ENCODE data around the gene PIP4K2B.

Gene PIP4K2B

GRCh38 chr17:38777641-38778250 lies 21.6 kb downstream of the PIP4K2B start:
- Histone ChIP-seq H3K27me3 (ENCODE audit: insufficient read depth, low read length) (no peaks in the 10 kb centered on the region), H4K12ac (ENCODE audit: low read depth, low read length) (no peak overlapping the region), H3K4me3 (ENCODE audit: low read depth, low read length) (no peak overlapping the region), H3K4me2 (ENCODE audit: low read length) (no peak overlapping the region), H3K9ac (ENCODE audit: low read length) (no peak overlapping the region), H3K23ac (ENCODE audit: low read length) (no peak overlapping the region), H2BK5ac (ENCODE audit: low read depth, low read length, poor library complexity) (no peak overlapping the region), H3K79me1 (ENCODE audit: low read length) (no peaks in the 10 kb centered on the region), H3K36me3 (ENCODE audit: control insufficient read depth in 1 of 2, insufficient read depth in 2 of 2, low read length in 2 of 2) (peaks cover 67 to 79% of the 10 kb centered on the region in 2 experiments), H3K18ac (ENCODE audit: low read length) (no peak overlapping the region), H2AFZ (ENCODE audit: insufficient read depth, low read length, poor library complexity) (no peak overlapping the region), H3K14ac (ENCODE audit: low read length) (no peak overlapping the region), H3K4me1 (ENCODE audit: control insufficient read depth in 1 of 2, insufficient read depth in 2 of 2, low read length in 2 of 2) (no peaks in the 10 kb centered on the region), H2BK12ac (ENCODE audit: low read length) (no peak overlapping the region), H2BK120ac (ENCODE audit: insufficient read depth, low read length, poor library complexity) (no peak overlapping the region), H3K4ac (ENCODE audit: low read depth, low read length) (no peak overlapping the region), H4K91ac (ENCODE audit: low read depth, low read length) (no peak overlapping the region), H2AK5ac (ENCODE audit: low read length) (no peak overlapping the region), H3K27ac (ENCODE audit: low read depth, low read length) (no peak overlapping the region), H4K8ac (ENCODE audit: low read depth, low read length) (no peak overlapping the region), H3K9me3 (ENCODE audit: insufficient read depth, low read depth, low read length) (no peaks in the 10 kb centered on the region), H3K79me2 (ENCODE audit: control insufficient read depth, insufficient read depth, low read length, poor library complexity) (no peaks in the 10 kb centered on the region)
- WGBS (ENCODE audit: extremely low coverage, insufficient coverage, insufficient read length): no CpG with 5 or more reads among the region's 7 CpGs
- no peak for DNase-seq

- Histone ChIP-seq H3K4me2 (ENCODE audit: low read length) (no peak overlapping the region), H3K36me3 (ENCODE audit: control insufficient read depth in 1 of 2, insufficient read depth in 2 of 2, low read length in 2 of 2) (peaks cover 55 to 65% of the 10 kb centered on the region in 2 experiments), H3K79me1 (ENCODE audit: low read length) (no peaks in the 10 kb centered on the region), H3K9ac (ENCODE audit: low read length) (no peak overlapping the region), H3K23ac (ENCODE audit: low read length) (no peak overlapping the region), H3K9me3 (ENCODE audit: insufficient read depth, low read depth, low read length) (peaks cover 4% of the 10 kb centered on the region), H2AFZ (ENCODE audit: insufficient read depth, low read length, poor library complexity) (no peak overlapping the region), H2BK12ac (ENCODE audit: low read length) (no peak overlapping the region), H2BK5ac (ENCODE audit: low read depth, low read length, poor library complexity) (no peak overlapping the region), H3K4me1 (ENCODE audit: control insufficient read depth in 1 of 2, insufficient read depth in 2 of 2, low read length in 2 of 2) (no peaks in the 10 kb centered on the region), H3K27ac (ENCODE audit: low read depth, low read length) (no peak overlapping the region), H4K12ac (ENCODE audit: low read depth, low read length) (no peak overlapping the region), H3K14ac (ENCODE audit: low read length) (no peak overlapping the region), H3K4me3 (ENCODE audit: low read depth, low read length) (no peak overlapping the region), H3K27me3 (ENCODE audit: insufficient read depth, low read length) (no peaks in the 10 kb centered on the region), H4K91ac (ENCODE audit: low read depth, low read length) (no peak overlapping the region), H3K18ac (ENCODE audit: low read length) (no peak overlapping the region), H4K8ac (ENCODE audit: low read depth, low read length) (no peak overlapping the region), H2AK5ac (ENCODE audit: low read length) (no peak overlapping the region), H3K4ac (ENCODE audit: low read depth, low read length) (no peak overlapping the region), H2BK120ac (ENCODE audit: insufficient read depth, low read length, poor library complexity) (no peak overlapping the region), H3K79me2 (ENCODE audit: control insufficient read depth, insufficient read depth, low read length, poor library complexity) (no peaks in the 10 kb centered on the region)
- no peak for DNase-seq
Observed at GRCh38 chr17:38773258-38773657, 26.1 kb downstream of the PIP4K2B start.

GRCh38 chr17:38768417-38768816 lies 30.9 kb downstream of the PIP4K2B start:
- no peak overlapping the region for H3K4me2 ChIP-seq (ENCODE audit: low read length)
- H2AK5ac ChIP-seq (ENCODE audit: low read length): no peak overlapping the region
- H3K14ac ChIP-seq (ENCODE audit: low read length): no peak overlapping the region
- peaks cover 54 to 72% of the 10 kb centered on the region in 2 experiments for H3K36me3 ChIP-seq (ENCODE audit: control insufficient read depth in 1 of 2, insufficient read depth in 2 of 2, low read length in 2 of 2)
- H2BK5ac ChIP-seq (ENCODE audit: low read depth, low read length, poor library complexity): no peak overlapping the region
- DNase-seq: no peak
- no peak overlapping the region for H3K9ac ChIP-seq (ENCODE audit: low read length)
- peaks cover 0 to 2% of the 10 kb centered on the region in 2 experiments for H3K4me1 ChIP-seq (ENCODE audit: control insufficient read depth in 1 of 2, insufficient read depth in 2 of 2, low read length in 2 of 2)
- H3K9me3 ChIP-seq (ENCODE audit: insufficient read depth, low read depth, low read length): peaks cover 4% of the 10 kb centered on the region
- H4K91ac ChIP-seq (ENCODE audit: low read depth, low read length): no peak overlapping the region
- no peak overlapping the region for H3K18ac ChIP-seq (ENCODE audit: low read length)
- no peak overlapping the region for H4K12ac ChIP-seq (ENCODE audit: low read depth, low read length)
- no CpG with 5 or more reads among the region's 6 CpGs for WGBS (ENCODE audit: extremely low coverage, insufficient coverage, insufficient read length)
- H3K4me3 ChIP-seq (ENCODE audit: low read depth, low read length): no peak overlapping the region
- no peak overlapping the region for H2AFZ ChIP-seq (ENCODE audit: insufficient read depth, low read length, poor library complexity)
- H2BK12ac ChIP-seq (ENCODE audit: low read length): no peak overlapping the region
- H3K27me3 ChIP-seq (ENCODE audit: insufficient read depth, low read length): no peaks in the 10 kb centered on the region
- H2BK120ac ChIP-seq (ENCODE audit: insufficient read depth, low read length, poor library complexity): no peak overlapping the region
- H3K27ac ChIP-seq (ENCODE audit: low read depth, low read length): no peak overlapping the region
- no peak overlapping the region for H4K8ac ChIP-seq (ENCODE audit: low read depth, low read length)
- H3K79me2 ChIP-seq (ENCODE audit: control insufficient read depth, insufficient read depth, low read length, poor library complexity): no peaks in the 10 kb centered on the region
- H3K23ac ChIP-seq (ENCODE audit: low read length): no peak overlapping the region
- H3K4ac ChIP-seq (ENCODE audit: low read depth, low read length): no peak overlapping the region
- no peaks in the 10 kb centered on the region for H3K79me1 ChIP-seq (ENCODE audit: low read length)

- Histone ChIP-seq H2AFZ (ENCODE audit: insufficient read depth, low read length, poor library complexity) (no peak overlapping the region), H3K9ac (ENCODE audit: low read length) (no peak overlapping the region), H4K12ac (ENCODE audit: low read depth, low read length) (no peak overlapping the region), H2BK120ac (ENCODE audit: insufficient read depth, low read length, poor library complexity) (no peak overlapping the region), H3K4ac (ENCODE audit: low read depth, low read length) (no peak overlapping the region), H2BK5ac (ENCODE audit: low read depth, low read length, poor library complexity) (no peak overlapping the region), H3K4me3 (ENCODE audit: low read depth, low read length) (no peak overlapping the region), H3K79me2 (ENCODE audit: control insufficient read depth, insufficient read depth, low read length, poor library complexity) (no peaks in the 10 kb centered on the region), H2BK12ac (ENCODE audit: low read length) (no peak overlapping the region), H3K27me3 (ENCODE audit: insufficient read depth, low read length) (no peaks in the 10 kb centered on the region), H4K8ac (ENCODE audit: low read depth, low read length) (no peak overlapping the region), H3K9me3 (ENCODE audit: insufficient read depth, low read depth, low read length) (peaks cover 4% of the 10 kb centered on the region), H3K18ac (ENCODE audit: low read length) (no peak overlapping the region), H2AK5ac (ENCODE audit: low read length) (no peak overlapping the region), H3K27ac (ENCODE audit: low read depth, low read length) (no peak overlapping the region), H3K23ac (ENCODE audit: low read length) (no peak overlapping the region), H4K91ac (ENCODE audit: low read depth, low read length) (no peak overlapping the region), H3K14ac (ENCODE audit: low read length) (no peak overlapping the region), H3K79me1 (ENCODE audit: low read length) (no peaks in the 10 kb centered on the region), H3K4me2 (ENCODE audit: low read length) (no peak overlapping the region), H3K36me3 (ENCODE audit: control insufficient read depth in 1 of 2, insufficient read depth in 2 of 2, low read length in 2 of 2) (peaks cover 61 to 80% of the 10 kb centered on the region in 2 experiments), H3K4me1 (ENCODE audit: control insufficient read depth in 1 of 2, insufficient read depth in 2 of 2, low read length in 2 of 2) (peaks cover 0 to 2% of the 10 kb centered on the region in 2 experiments)
- DNase-seq: no peak
- WGBS (ENCODE audit: extremely low coverage, insufficient coverage, insufficient read length): no CpG with 5 or more reads among the region's 5 CpGs
Observed at GRCh38 chr17:38766341-38766740, 33.0 kb downstream of the PIP4K2B start.
